ENCODE measurements around the gene BRICD5. TPM values are rescaled to one million over a fixed set of nuclear protein-coding genes. Genes with fewer than 3 reads are reported as not detected.
A peak's percentile ranks its signal among the peaks of the same experiment; 100 is the strongest.

BRICD5 gene
- total RNA-seq, 1 experiment from 2014 or later, result 4.8 TPM

GRCh38 chr16:2196162-2196980 is 14.3 kb downstream of the BRICD5 start, which contains the start of gene CASKIN1:
CASKIN1 (minus strand) TSS chr16:2196605; CDS start chr16:2196432, 173 bp downstream.
- peak; percentile 14 for DNase-seq
- Histone ChIP-seq H3K79me2 (ENCODE audit: low read length) (no peaks in the 10 kb centered on the region), H3K4me3 (ENCODE audit: low read length) (peak within 1 kb of the TSS; percentile 59), H3K9ac (ENCODE audit: low read length) (no peak within 1 kb of the TSS), H3K27ac (ENCODE audit: low read length) (no peak within 1 kb of the TSS), H3K4me2 (ENCODE audit: low read length) (peak within 1 kb of the TSS; percentile 79), H3K9me2 (replicated peaks; ENCODE audit: low read length) (no peaks in the 10 kb centered on the region), H2AFZ (ENCODE audit: low read length) (peak within 1 kb of the TSS; percentile 34; the same call in 1 of the 2 replicates), H3K9me3 (ENCODE audit: low read length) (no peaks in the 10 kb centered on the region), H4K20me1 (ENCODE audit: low read length) (no peaks in the 10 kb centered on the region), H3K36me3 (ENCODE audit: low read depth, low read length) (no peaks in the 10 kb centered on the region), H3K27me3 (ENCODE audit: low read length) (no peaks in the 10 kb centered on the region), H3F3A (ENCODE audit: low read length, unreplicated experiment) (no peaks in the 10 kb centered on the region), H3K4me1 (ENCODE audit: insufficient read depth, low read length) (peaks cover 12% of the 10 kb centered on the region; the same call in 1 of the 2 replicates)
- ChIA-PET POLR2A (ENCODE audit: unreplicated experiment) (no interaction called here), CTCF (interaction anchor here (0.7 kb wide), 1 partner anchor 10 kb away, joined by 4 read pairs; no protein-coding TSS in a partner anchor)
- peak; percentile 37 for ATAC-seq
- BruUV-seq (replicated peaks), result no TSS peak
- intact Hi-C loops (cut with micrococcal nuclease), result no loop called here
- TF ChIP-seq CTCF (conservative IDR thresholded peaks at IDR 0.05; ENCODE audit: low read depth, low read length) (no peak), EZH2 (IDR thresholded peaks at IDR 0.05; ENCODE audit: low read length, unreplicated experiment) (no peak)

DNA sequence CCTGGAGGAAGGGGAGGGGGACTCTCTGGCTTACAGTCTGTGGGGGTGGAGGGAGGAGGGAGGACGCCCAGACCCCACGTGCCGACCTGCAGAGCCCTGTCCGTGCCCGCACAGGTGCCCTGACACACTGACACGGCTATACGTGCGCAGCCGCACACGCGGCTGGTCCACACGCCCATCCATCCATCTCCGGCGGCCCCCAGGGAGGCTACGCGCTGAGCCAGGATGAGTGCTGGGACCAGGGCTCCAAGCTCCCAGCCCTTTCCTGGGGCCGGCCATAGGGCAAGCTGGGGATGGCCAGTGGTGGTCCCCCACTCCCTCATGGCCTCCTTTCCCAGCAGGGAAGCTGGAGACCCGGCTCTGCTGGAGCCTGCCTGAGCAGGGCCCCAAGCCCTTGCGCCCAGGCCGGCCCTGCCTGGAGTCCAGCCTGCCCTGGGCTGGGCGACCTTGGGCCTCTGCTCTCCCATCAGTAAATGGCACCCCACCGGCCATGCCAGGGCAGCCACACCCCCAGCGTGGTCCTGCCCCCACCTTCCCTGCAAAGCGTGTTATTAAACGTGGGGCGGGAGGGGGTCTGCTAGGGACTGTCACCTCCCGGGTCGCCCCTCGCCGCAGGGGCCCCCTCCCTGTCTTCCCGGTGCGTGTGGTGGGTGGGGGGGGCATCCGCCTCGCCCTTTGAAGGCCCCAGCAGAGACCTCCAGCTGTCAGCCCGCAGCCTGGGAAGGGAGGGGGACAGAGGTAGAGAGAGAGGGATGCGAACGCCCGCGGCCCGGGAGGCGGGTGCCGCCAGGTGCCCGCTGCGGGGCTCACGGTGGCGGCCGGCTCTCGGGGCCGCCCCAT is 15.1 kb downstream of the BRICD5 start:
- Histone ChIP-seq H3K9me2 (replicated peaks; ENCODE audit: low read length) (no peaks in the 10 kb centered on the region), H3K9ac (ENCODE audit: low read length) (no peak overlapping the region), H3K27ac (ENCODE audit: low read length) (no peak overlapping the region), H3K27me3 (ENCODE audit: low read length) (no peaks in the 10 kb centered on the region), H3K4me3 (ENCODE audit: low read length) (peak overlapping the region; percentile 59), H3K4me2 (ENCODE audit: low read length) (peak overlapping the region; percentile 79), H3K79me2 (ENCODE audit: low read length) (no peaks in the 10 kb centered on the region), H3F3A (ENCODE audit: low read length, unreplicated experiment) (no peaks in the 10 kb centered on the region), H3K4me1 (ENCODE audit: insufficient read depth, low read length) (peaks cover 12% of the 10 kb centered on the region; the same call in 1 of the 2 replicates), H3K36me3 (ENCODE audit: low read depth, low read length) (no peaks in the 10 kb centered on the region), H3K9me3 (ENCODE audit: low read length) (no peaks in the 10 kb centered on the region), H2AFZ (ENCODE audit: low read length) (peak overlapping the region; percentile 34; the same call in 1 of the 2 replicates), H4K20me1 (ENCODE audit: low read length) (no peaks in the 10 kb centered on the region)
- intact Hi-C loops (cut with micrococcal nuclease), result no loop called here
- ChIA-PET CTCF (interaction anchor here (0.7 to 1.4 kb wide), 4 partner anchors 11 to 55 kb away, joined by 3 to 18 read pairs (median 4); partner anchors contain the start of gene ECI1), POLR2A (ENCODE audit: unreplicated experiment) (no interaction called here)
- BruUV-seq (replicated peaks), result no TSS peak
- DNase-seq, result no peak
- TF ChIP-seq CTCF (conservative IDR thresholded peaks at IDR 0.05; ENCODE audit: low read depth, low read length) (no peak), EZH2phosphoT487 (IDR thresholded peaks at IDR 0.05; ENCODE audit: borderline replicate concordance, low read length) (no peak), EZH2 (IDR thresholded peaks at IDR 0.05; ENCODE audit: low read length, unreplicated experiment) (no peak)
- ATAC-seq, result peak; percentile 29
